H1 (cell line): Measurements from ENCODE around the gene DDX31. TPM values are rescaled to one million over a fixed set of nuclear protein-coding genes. Genes with fewer than 3 reads are reported as not detected.

Experiments used
- CTCF ChIA-PET: fragments of 300-600 bp; sonication (Branson Sonifier 250); formaldehyde crosslinking; loops from one replicate; lab custom pipeline; 2021; ENCODE audit not compliant: partially characterized antibody; lab: Charles Lee
- POLR2A ChIA-PET: fragments of 300-600 bp; sonication (Branson Sonifier 250); formaldehyde crosslinking; loops from one replicate; lab custom pipeline; 2021; ENCODE audit warnings: inconsistent platforms; ENCODE audit not compliant: partially characterized antibody; lab: Charles Lee
- DNase-seq, 2 experiments: peaks; one replicate each; pipeline versions ENCODE4 v3.0.0 to v3.0.0-alpha.2; 2010 to 2022; ENCODE audit warnings: low spot score in 2 of 2, low read depth in 1 of 2, mixed read lengths in 1 of 2
- FAIRE-seq: peaks from 2 replicates; lab custom pipeline; 2011; peaks lifted over from hg19 to GRCh38; lab: Jason Lieb, UNC
- H2AFZ ChIP-seq: 2 replicates; pipeline ENCODE4 v1.8.1; 2012; ENCODE audit warnings: low read length, inconsistent platforms
- H2AK5ac ChIP-seq: 2 replicates; pipeline ENCODE4 v1.6.1; 2013; ENCODE audit warnings: low read depth, low read length
- H2BK120ac ChIP-seq: replicated peaks from 2 replicates; pipeline ENCODE3; 2013; ENCODE audit warnings: low read depth, low read length, inconsistent platforms
- H2BK12ac ChIP-seq: 2 replicates; pipeline ENCODE4 v1.6.1; 2013; ENCODE audit warnings: low read depth, low read length
- H2BK15ac ChIP-seq: 2 replicates; pipeline ENCODE4 v1.6.1; 2013; ENCODE audit warnings: low read length
- H2BK20ac ChIP-seq: 2 replicates; pipeline ENCODE4 v1.6.1; 2013; ENCODE audit warnings: low read length
- H2BK5ac ChIP-seq: 2 replicates; pipeline ENCODE4 v1.6.1; 2013; ENCODE audit warnings: low read depth, low read length
- H3K14ac ChIP-seq: 2 replicates; pipeline ENCODE4 v1.6.1; 2013; ENCODE audit warnings: inconsistent platforms; ENCODE audit not compliant: insufficient read length
- H3K18ac ChIP-seq: 2 replicates; pipeline ENCODE4 v1.6.1; 2013; ENCODE audit warnings: low read length; ENCODE audit errors: extremely low read depth
- H3K23ac ChIP-seq: 2 replicates; pipeline ENCODE4 v1.6.1; 2013; ENCODE audit warnings: inconsistent platforms; ENCODE audit not compliant: insufficient read length
- H3K23me2 ChIP-seq: 2 replicates; pipeline ENCODE4 v1.6.1; 2013; ENCODE audit warnings: low read depth, low read length
- H3K27ac ChIP-seq: 2 replicates; pipeline ENCODE4 v1.6.1; 2011; ENCODE audit warnings: low read depth, low read length, inconsistent platforms
- H3K27me3 ChIP-seq, 4 experiments: replicated peaks in 1 of 4; 1 replicate in 1 of 4; 2 replicates in 3 of 4; pipeline versions ENCODE4 v1.6.1 to v1.8.1; 2011 to 2013; ENCODE audit warnings: low read length in 3 of 4, mild to moderate bottlenecking in 3 of 4, inconsistent platforms in 2 of 4, mixed read lengths in 2 of 4, moderate library complexity in 1 of 4; ENCODE audit not compliant: control insufficient read depth in 3 of 4, insufficient read depth in 3 of 4; ENCODE audit errors: extremely low read depth in 1 of 4
- H3K36me3 ChIP-seq, 4 experiments: 2 replicates each; pipeline versions ENCODE4 v1.6.1 to v1.8.1; 2011 to 2013; ENCODE audit warnings: mild to moderate bottlenecking in 4 of 4, low read length in 3 of 4, moderate library complexity in 2 of 4, control low read depth in 1 of 4, inconsistent platforms in 1 of 4; ENCODE audit not compliant: insufficient read depth in 4 of 4, control insufficient read depth in 2 of 4
- H3K4ac ChIP-seq: replicated peaks from 2 replicates; pipeline ENCODE3; 2013; ENCODE audit warnings: low read length, low read depth, mixed read lengths, inconsistent platforms; ENCODE audit not compliant: insufficient read length
- H3K4me1 ChIP-seq, 4 experiments: replicated peaks in 1 of 4; 1 replicate in 1 of 4; 2 replicates in 3 of 4; pipeline versions ENCODE4 v1.6.1 to v1.8.1; 2011 to 2013; ENCODE audit warnings: low read length in 3 of 4, inconsistent platforms in 2 of 4, mixed read lengths in 1 of 4; ENCODE audit not compliant: insufficient read depth in 4 of 4, control insufficient read depth in 3 of 4
- H3K4me2 ChIP-seq, 2 experiments: 2 replicates each; pipeline versions ENCODE4 v1.6.1 to v1.8.1; 2011 to 2013; ENCODE audit warnings: low read depth in 2 of 2, low read length in 2 of 2, control low read depth in 1 of 2, inconsistent platforms in 1 of 2, mild to moderate bottlenecking in 1 of 2; ENCODE audit not compliant: insufficient read depth in 1 of 2
- H3K4me3 ChIP-seq, 4 experiments: fragments of 200-600, 300-600 bp in 1 of 4; sonication (generic), shearing (Covaris generic), sonication (Bioruptor Twin) in 1 of 4; 2 replicates each; pipeline versions ENCODE4 v1.5.1 to v1.8.1; 2011 to 2016; ENCODE audit warnings: low read length in 4 of 4, low read depth in 3 of 4, control low read depth in 2 of 4, inconsistent platforms in 2 of 4, mild to moderate bottlenecking in 2 of 4, mixed read lengths in 1 of 4, moderate library complexity in 1 of 4; ENCODE audit not compliant: insufficient read depth in 2 of 4; ENCODE audit errors: extremely low read depth in 1 of 4
- H3K56ac ChIP-seq: replicated peaks from 2 replicates; pipeline ENCODE3; 2013; ENCODE audit warnings: low read depth, mild to moderate bottlenecking, mixed read lengths, low read length, inconsistent platforms; ENCODE audit not compliant: insufficient read length
- H3K79me1 ChIP-seq: 2 replicates; pipeline ENCODE4 v1.6.1; 2013; ENCODE audit warnings: low read depth, low read length, control low read depth
- H3K79me2 ChIP-seq, 2 experiments: 2 replicates each; pipeline versions ENCODE4 v1.6.1 to v1.8.1; 2012 to 2013; ENCODE audit warnings: low read length in 2 of 2, mild to moderate bottlenecking in 2 of 2, inconsistent platforms in 1 of 2; ENCODE audit not compliant: insufficient read depth in 2 of 2, control insufficient read depth in 1 of 2
- H3K9ac ChIP-seq, 4 experiments: replicated peaks in 1 of 4; 1 replicate in 1 of 4; 2 replicates in 3 of 4; pipeline versions ENCODE4 v1.6.1 to v1.8.1; 2011 to 2013; ENCODE audit warnings: low read depth in 3 of 4, low read length in 3 of 4, control low read depth in 2 of 4, mild to moderate bottlenecking in 2 of 4, moderate library complexity in 2 of 4, inconsistent platforms in 1 of 4; ENCODE audit errors: extremely low read depth in 1 of 4
- H3K9me3 ChIP-seq, 2 experiments: 2 replicates each; pipeline versions ENCODE4 v1.6.1 to v1.8.1; 2012 to 2013; ENCODE audit warnings: mild to moderate bottlenecking in 2 of 2, moderate library complexity in 2 of 2, control low read depth in 1 of 2, inconsistent platforms in 1 of 2, low read depth in 1 of 2, low read length in 1 of 2, mixed read lengths in 1 of 2; ENCODE audit not compliant: insufficient read depth in 2 of 2
- H4K20me1 ChIP-seq, 2 experiments: replicated peaks in 1 of 2; 2 replicates each; pipeline versions ENCODE3 to v1.8.1; 2011 to 2013; ENCODE audit warnings: inconsistent platforms in 2 of 2, low read length in 2 of 2, mild to moderate bottlenecking in 1 of 2; ENCODE audit not compliant: insufficient read depth in 2 of 2, control insufficient read depth in 1 of 2
- H4K5ac ChIP-seq: 2 replicates; pipeline ENCODE4 v1.6.1; 2013; ENCODE audit warnings: low read length, low read depth, mixed read lengths, inconsistent platforms; ENCODE audit not compliant: insufficient read length
- H4K8ac ChIP-seq: 2 replicates; pipeline ENCODE4 v1.8.0; 2013; ENCODE audit warnings: mild to moderate bottlenecking, moderate library complexity, low read length, inconsistent platforms; ENCODE audit not compliant: insufficient read depth; ENCODE audit errors: extremely low read depth
- H4K91ac ChIP-seq: replicated peaks from 2 replicates; pipeline ENCODE3; 2013; ENCODE audit warnings: low read length, mixed read lengths, inconsistent platforms; ENCODE audit not compliant: insufficient read length
- CHD2 ChIP-seq: IDR thresholded peaks from 2 replicates; pipeline ENCODE4 v1.6.1; 2012; ENCODE audit warnings: low read length, improper control_type of control experiment
- WGBS, 2 experiments: shearing (Covaris generic) in 1 of 2; methylation state at CpG; one replicate each; pipeline versions ENCODE4 v1.1.6 to v1.1.7; 2013 to 2015; ENCODE audit warnings: low lambda C conversion rate in 2 of 2, mixed read lengths in 2 of 2, inconsistent platforms in 1 of 2, low coverage in 1 of 2, missing lambda C conversion rate in 1 of 2; ENCODE audit not compliant: insufficient replicate concordance in 2 of 2, insufficient coverage in 1 of 2, insufficient read length in 1 of 2; ENCODE audit errors: extremely low coverage in 1 of 2, missing lambda C conversion rate in 1 of 2; 5-methylcytosine and 5-hydroxymethylcytosine counted together
- polyA plus RNA-seq, 7 experiments: library from polyadenylated mRNA; depleted of rRNA in 3 of 7; stranded (reverse) in 5 of 7; unstranded in 2 of 7; fragments of >200 nt in 5 of 7; fragments of 200-250 nt in 2 of 7; gene quantifications; 1 replicate in 5 of 7; 2 replicates in 1 of 7; 4 replicates in 1 of 7; pipeline versions ENCODE4 v1.2.1 to v1.2.3, GENCODE V29; 2011 to 2013; ENCODE audit warnings: missing spikeins in 2 of 7, mixed read lengths in 2 of 7
- total RNA-seq: library from RNA; stranded (reverse); fragmentation: NEBNext Ultra II Directional; extraction: Animal tissue kit (Norgen Biotek cat#: 25700); gene quantifications from 2 replicates; pipeline ENCODE4 v1.2.1, GENCODE V29; 2021

DDX31 gene
- total and polyA plus RNA-seq, 2 of the 8 experiments (the other 6 are each of a cell fraction or from before 2014, with no cell fraction given) = 9.5 to 23.7 TPM

DNA sequence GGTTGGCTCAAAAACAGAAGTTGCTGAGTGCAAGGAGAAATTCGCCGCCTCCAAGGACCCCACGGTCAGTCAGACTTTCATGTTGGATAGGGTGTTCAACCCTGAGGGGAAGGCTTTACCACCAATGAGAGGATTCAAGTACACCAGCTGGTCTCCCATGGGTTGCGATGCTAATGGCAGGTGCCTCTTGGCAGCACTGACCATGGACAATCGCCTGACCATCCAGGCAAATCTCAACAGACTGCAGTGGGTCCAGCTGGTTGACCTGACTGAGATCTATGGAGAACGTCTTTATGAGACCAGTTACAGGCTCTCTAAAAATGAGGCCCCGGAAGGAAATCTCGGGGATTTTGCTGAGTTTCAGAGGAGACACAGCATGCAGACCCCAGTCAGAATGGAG, 8.2 kb upstream of the DDX31 start:
- DNase-seq (no peak), FAIRE-seq (no peak)
- H2BK20ac ChIP-seq = no peak overlapping the region
- no peak overlapping the region for H2BK12ac ChIP-seq
- H3K23me2 ChIP-seq = no peaks in the 10 kb centered on the region
- CTCF ChIA-PET = interaction anchor here (1.0 kb wide), 1 partner anchor 10 kb away, joined by 3 read pairs; no protein-coding TSS in a partner anchor
- H3K4me3 ChIP-seq = no peak overlapping the region
- H3K27me3 ChIP-seq = no peaks in the 10 kb centered on the region
- H3K9me3 ChIP-seq = no peaks in the 10 kb centered on the region
- H3K4me2 ChIP-seq = no peak overlapping the region
- H3K36me3 ChIP-seq = peaks cover 15 to 32% (median 25%) of the 10 kb centered on the region in 4 experiments
- H3K23ac ChIP-seq = no peak overlapping the region
- POLR2A ChIA-PET = no interaction called here
- 87% methylated on average over 8 of the region's 8 CpGs; no CpG with 5 or more reads in 1 of the 2 experiments for WGBS, 2 experiments
- no peak overlapping the region for H3K4ac ChIP-seq
- no peak overlapping the region for H4K5ac ChIP-seq
- no peak overlapping the region for H3K14ac ChIP-seq
- peaks cover 16 to 22% of the 10 kb centered on the region in 2 experiments for H4K20me1 ChIP-seq
- H4K8ac ChIP-seq = no peak overlapping the region
- H2BK5ac ChIP-seq = no peak overlapping the region
- no peak for TF ChIP-seq CHD2
- no peak overlapping the region for H2AFZ ChIP-seq
- peaks cover 0 to 3% (median 0%) of the 10 kb centered on the region in 4 experiments; a peak in 1 of 7 replicates for H3K4me1 ChIP-seq
- H3K9ac ChIP-seq = no peak overlapping the region
- H3K79me2 ChIP-seq = peaks cover 14 to 94% of the 10 kb centered on the region in 2 experiments
- H2AK5ac ChIP-seq = no peak overlapping the region
- H3K18ac ChIP-seq = no peak overlapping the region
- no peak overlapping the region for H4K91ac ChIP-seq
- no peak overlapping the region for H3K27ac ChIP-seq
- H3K79me1 ChIP-seq = peaks cover 8% of the 10 kb centered on the region
- no peak overlapping the region for H3K56ac ChIP-seq
- no peak overlapping the region for H2BK120ac ChIP-seq
- H2BK15ac ChIP-seq = no peak overlapping the region
